Cortex of kidney (tissue), 1 donor: ENCODE measurements around the gene MAB21L3.

ENCODE experiments used
- DNase-seq: peaks from one replicate; lab custom pipeline; 2025; lab: John Stamatoyannopoulos, UW

Gene MAB21L3

DNA sequence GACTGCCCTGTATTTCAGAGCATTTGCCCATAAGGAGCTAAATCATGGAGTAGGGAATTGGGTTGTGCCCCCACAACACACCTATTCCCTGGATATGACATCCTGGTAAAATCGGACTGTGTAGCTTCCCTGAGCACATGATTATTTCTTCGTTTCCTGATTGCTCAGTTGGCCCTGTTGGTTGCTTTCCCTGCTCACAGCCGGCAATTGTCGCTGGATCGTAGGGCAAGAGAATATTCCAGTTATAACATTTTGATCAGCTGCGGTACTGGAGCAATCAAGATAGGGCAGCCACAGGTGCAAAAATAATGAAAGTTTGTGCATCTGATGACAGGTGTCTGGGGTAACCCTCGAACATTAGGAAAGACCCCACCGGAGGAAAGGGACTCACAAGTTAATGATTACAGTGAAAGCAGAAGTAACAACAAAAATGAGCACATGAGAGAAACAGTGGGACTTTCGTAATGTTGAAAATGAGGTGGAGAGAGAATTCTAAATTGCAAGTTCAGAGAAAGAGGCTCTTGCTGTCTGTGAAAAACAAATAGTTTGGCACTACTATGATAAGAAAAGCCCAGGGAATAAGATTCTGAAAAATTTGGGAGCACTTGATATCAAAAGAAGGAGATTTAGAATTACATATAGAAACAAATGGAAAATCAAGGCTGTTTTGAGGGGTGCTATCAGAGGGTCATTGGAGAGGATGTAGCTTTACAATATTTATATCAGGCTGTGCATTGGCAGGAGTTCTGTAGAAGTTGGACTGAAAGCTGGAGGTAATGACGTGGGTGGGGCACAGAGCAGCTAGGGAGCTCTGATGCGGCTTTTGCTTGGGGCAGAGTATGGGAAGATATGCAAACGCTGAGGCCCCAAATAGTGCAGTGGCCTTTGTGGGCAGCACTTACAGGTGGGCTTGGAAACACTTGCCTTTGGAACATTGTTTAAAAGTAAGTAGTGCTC lies at the start of gene MAB21L3:
TSS of gene MAB21L3 (plus strand) at position 833 of the 957 bp plus-strand sequence. CDS start 1,217 bp downstream, outside the sequence.
- no peak for DNase-seq

DNA sequence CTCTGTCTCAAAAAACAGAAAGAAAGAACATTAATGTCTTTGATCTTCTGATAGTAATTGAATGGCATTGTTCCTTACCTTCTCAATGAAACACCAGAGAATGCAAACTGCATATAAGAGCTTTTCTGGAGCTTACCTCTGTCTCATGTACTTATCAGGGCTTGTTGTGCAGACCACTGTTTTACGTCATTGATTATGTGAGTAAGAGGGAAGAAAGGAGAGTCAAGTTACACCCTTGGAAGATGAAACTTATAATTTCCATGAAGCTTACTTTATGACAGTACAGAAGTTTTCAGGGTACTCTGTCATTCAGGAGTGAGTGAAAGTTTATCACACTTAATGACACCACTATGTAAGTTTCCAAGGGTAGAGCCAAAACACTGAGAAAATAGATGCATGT lies 49.0 kb upstream of the MAB21L3 start:
- no peak for DNase-seq

DNA sequence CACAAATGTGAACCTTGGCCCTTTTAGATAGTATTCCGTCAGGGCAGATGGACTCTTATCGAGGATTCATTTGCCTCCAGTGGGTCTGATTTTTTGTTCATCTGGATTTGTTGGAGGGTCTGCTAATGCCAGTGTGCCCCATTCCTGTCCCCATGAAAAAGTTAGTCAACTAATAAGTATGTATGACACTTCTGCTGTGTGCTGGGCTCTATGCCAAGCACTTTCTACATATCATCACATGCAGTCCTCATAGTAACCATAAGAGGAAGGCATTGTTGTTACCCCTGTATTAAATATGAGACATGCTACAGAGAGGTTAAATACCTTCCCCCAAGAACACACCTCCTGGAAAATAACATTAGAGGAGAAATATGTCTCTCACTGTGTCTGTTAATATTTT lies 46.6 kb upstream of the MAB21L3 start:
- no peak for DNase-seq

DNA sequence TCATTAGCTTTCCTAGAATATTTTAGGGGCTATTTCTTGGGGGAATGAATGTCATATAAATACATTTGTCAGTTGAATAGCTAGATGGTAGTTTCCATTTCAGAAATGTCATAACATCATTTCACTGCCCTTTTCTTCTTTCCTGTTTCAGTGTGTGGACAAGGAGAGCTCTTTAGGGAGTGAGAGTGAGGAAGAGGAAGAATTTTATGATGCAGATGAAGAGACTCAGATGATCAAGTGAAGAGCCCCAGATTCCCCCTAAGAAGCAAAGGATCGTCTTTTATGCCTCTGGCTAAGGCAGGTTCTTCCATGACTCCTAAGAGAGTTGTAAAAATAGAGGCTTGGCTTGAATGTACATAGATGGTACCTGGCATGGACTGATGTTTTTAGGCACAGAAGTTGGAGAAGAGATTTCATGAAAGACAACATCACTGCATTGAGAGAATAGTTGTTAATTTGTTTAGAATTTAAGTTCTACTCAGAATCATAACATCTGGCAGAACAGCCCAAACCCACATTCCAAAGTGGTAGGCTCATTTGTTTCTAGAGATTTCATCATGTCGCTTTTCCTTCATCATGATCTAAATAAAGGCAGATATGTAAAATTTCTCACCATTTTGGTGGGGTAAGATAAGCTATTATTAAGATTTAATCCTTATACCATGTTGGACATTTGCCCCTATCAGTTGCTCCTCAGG lies 44.2 kb upstream of the MAB21L3 start:
- no peak for DNase-seq

DNA sequence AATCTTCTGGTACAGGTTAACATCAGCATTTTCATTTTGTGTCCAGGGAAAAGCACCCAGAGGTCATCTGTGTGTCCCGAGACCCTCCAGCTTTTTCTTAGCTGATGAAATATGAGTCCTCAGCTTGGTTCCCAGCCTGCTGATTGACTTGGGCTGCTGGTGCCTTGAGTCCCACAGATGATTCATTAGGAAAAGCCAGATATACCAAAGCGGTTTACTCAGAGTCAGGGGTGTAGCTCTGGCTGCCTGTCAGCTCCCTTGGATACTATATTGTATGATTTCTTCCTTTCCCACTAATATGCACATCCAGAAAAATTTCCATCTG lies 43.7 kb upstream of the MAB21L3 start:
- no peak for DNase-seq

DNA sequence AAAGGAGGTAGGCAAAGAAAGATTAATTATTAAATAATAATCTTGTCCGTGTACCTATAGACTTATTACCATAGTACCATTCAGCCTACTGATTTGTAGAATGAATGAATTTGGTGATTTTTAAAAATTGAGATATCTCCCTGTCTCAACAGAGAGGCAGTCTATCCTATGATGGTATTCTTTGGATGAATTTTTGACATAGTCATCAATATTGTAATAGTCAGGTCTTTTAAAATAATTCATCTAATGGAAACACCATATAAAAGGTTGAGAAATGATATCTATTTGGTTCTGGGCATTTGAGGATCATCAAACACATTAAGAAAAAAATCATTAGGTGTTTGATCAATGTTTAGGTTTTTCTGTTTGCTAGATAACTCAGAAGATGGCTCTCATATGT lies 35.6 kb upstream of the MAB21L3 start:
- no peak for DNase-seq

DNA sequence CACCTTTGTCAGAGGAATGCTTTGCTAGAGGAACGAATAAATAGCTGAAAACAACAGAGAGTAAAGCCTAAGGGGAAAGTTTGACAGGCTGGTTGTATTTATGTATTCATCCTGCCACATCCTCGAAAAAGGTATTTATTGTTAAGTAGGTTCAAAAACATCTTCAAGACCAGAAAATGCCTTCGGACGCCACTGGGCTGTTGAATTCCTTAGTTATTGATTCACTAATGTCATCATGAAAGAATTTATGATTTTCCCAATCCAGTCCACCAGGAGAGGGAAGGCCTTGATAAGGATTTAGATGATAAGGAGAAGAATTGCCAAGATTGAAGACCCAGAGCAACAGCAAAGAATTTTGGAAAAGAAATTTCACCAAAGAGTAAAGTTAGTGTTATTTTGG lies 35.2 kb upstream of the MAB21L3 start:
- no peak for DNase-seq

DNA sequence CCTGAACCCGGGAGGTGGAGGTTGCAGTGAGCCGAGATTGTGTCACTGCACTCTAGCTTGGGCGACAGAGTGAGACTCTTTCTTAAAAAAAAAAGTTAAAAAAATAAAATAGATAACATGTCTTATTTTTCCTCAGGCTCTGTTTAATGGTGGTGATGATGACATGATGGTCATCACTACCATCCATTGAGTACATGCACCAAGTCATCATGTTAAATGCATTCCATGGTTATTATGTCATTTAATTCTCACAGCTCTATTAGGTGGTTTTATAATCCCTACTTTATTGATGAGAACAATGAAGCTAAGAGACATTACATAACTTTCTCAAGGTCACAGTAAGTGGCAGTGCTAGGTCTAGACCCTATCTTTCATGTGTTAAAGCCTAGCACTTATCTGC lies 34.4 kb upstream of the MAB21L3 start:
- no peak for DNase-seq

DNA sequence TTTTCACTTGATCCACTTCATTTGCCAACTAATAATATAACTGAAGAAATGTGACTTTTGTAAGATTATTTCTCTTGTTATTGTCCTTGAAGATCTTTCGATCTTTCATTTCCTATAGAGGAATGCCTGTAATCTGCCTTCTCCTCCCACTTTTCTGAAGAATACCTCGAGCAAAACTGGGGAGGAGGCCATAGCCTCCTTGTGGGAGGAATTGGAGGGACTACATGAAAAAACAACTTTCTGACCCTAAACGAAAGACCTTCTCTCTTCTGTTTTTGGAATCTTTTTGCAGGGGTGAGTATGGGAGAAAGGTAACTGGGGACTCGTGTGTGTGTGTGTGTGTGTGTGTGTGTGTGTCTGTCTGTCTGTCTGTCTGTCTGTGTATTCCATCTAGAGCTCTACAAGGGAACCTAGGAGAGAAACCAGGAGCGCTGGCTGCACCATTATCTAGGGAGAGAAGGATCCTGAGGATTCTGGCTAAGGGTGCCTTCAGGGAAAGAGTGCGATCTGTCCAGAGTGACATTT lies 32.4 kb upstream of the MAB21L3 start:
- DNase-seq: no peak

DNA sequence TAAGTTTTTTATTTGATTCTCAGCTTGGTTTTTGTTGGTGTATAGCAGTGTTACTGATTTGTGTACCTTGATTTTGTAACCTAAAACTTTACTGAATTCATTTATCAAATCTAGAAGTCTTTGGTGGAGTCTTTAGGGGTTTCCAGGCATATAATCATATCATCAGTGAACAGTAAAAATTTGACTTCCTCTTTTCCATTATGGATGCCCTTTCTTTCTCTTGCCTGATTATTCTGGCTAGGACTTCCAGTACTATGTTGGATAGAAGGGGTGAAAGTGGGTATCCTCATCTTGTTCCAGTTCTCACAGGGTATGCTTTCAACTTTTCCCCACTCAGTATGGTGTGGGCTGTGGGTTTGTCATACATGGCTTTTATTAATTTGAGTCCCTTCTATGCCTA lies 23.6 kb upstream of the MAB21L3 start:
- DNase-seq: no peak

DNA sequence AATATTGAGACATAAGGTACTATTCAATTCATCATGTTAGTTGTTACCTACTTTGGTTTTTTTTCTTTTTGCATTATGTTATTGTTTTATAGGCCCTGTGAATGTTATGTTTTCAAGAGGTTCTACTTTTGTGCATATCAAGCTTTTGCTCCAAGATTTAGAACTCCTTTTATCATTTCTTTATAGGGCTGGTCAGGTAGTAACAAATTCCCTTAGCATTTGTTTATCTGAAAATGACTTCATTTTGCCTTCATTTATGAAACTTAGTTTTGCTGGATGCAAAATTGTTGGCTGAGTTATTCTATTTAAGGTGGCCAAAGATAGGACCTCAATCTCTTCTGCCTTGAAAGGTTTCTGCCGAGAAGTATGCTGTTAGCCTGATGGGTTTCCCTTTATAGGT lies 21.3 kb upstream of the MAB21L3 start:
- no peak for DNase-seq

DNA sequence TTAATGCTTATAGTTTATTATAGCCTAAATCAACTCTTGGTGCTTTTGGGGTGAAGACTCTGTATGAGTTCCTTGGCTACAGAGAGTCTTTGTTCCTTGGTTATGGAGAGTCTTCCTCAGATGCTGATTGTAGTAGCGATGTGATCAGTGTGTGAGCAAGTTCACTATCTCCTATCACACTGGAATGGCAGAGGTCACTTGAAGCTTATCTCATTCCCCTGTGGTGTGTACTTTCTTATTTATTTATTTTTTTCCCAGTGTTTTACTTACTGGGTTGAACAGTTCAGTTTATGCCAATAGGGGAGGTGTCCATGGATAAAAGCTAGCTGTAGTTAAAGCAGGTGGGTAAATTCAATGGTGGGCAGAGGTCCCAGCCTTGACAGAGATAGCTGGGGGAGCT lies 20.1 kb upstream of the MAB21L3 start:
- DNase-seq: no peak

DNA sequence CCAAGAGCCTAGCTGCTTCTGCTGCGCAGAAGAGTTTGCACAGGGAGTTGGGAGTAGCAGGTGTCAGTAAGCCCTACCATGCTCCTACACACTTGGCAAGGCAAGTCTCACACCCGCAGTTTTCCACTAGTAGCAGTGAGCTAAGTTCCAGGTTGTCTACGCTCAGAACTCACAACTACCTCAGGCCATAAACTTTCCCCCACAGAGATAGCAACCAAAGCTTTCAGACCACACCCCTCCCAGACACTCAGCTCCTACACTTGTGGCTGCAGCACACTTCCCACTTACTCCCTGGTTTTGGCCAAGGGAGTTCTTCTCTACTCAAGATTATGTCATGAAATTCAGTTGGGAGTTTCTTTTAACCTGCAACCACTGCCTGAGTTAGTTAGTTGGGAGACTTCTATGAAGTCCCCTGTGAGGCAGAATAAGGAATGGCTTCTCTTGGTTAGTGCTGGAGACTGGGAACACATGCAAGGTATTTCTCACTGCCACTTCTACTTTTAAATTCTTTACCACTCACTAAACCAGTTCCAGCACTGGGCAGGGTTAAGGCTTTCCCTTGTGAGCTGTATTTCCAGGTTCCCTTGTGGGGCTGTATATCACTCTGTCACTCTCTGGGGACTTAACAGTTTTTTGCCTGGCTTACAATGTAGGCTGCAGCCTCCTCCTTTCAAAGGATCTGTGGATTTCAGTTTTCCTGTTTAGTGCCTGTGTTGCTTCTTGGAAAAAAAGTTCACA lies 18.3 kb upstream of the MAB21L3 start:
- DNase-seq: no peak

DNA sequence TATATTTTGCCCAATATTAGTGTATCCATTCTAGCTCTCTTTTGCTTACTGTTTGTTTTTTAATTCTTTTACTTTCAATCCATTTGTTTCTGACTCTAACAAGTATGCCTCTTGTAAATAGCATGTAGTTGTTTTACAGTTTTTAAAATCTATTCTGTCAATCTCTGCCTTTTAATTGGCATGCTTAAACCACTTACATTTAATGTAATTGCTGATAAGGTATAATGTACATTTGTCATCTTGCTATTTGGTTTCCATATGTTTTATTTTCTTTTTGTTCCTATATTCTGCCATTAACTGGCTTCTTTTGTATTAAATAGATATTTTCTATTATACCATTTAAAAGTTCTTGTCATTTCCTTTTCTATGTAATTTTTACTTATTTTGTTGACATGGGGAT lies 16.2 kb upstream of the MAB21L3 start:
- DNase-seq: no peak

DNA sequence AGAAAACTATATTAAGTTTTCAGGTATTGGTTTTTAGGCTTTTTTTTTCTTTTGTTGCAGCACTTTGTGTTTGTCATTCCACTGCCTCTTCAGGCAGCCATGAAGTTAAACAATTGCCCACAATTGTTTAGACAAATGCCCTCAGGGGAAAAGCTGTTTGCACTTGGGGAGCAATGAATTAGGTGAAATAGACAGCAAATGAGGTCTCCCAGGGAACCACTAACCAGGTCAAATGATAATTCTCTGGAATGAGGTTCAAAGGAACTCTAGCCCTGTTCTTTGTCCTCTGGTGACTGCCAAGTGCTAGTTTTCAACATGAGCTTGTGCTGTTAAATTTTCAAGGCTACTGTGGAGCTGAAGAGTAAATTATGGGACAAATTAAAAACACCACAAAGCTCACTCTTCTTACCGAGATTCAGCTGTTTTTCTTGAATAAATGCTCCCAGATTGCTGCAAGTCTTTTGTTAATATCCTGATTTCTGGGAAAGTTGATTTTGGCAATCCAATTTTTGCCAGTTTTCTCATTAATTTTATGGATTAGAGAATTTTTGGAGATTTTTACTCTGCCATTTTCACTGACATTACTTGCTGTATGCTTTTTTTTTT lies 15.1 kb upstream of the MAB21L3 start:
- DNase-seq: no peak

DNA sequence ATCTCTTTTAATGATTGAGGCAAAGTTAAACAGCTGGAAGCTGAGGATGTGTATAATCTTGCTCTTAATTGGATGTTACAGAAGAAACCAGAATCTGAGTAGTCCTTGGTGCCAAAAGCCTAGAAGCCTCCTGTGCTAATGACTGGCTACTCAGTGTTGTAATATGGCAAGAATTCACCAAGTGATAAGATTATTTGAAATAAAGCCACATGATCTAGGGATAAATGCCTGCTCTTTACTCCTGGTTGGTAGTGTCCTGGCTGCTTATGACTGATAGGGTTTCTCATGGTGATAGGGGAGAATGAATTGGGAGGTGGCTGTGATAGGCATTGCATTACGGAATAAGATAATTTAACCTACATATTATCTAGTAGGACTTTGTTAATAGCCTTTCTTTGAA lies 13.6 kb upstream of the MAB21L3 start:
- no peak for DNase-seq

DNA sequence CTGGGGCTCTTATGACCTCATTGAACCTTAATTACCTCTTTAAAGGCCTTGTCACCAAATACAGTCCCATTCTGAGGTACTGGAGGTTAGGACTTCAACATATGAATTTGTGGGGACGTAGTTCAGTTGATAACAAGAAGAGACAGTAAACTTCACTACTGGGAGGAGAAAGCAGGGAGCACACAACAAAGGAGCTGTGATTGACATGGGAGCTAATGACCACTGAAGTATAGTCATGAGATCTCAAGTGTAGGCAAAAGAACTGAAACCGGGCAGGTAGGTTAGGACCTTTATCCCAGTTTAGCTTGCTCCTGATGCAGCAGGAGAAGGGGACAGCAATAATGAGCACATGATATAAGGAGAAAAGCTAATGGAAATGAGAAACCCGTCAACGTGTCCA lies 11.8 kb upstream of the MAB21L3 start:
- no peak for DNase-seq

DNA sequence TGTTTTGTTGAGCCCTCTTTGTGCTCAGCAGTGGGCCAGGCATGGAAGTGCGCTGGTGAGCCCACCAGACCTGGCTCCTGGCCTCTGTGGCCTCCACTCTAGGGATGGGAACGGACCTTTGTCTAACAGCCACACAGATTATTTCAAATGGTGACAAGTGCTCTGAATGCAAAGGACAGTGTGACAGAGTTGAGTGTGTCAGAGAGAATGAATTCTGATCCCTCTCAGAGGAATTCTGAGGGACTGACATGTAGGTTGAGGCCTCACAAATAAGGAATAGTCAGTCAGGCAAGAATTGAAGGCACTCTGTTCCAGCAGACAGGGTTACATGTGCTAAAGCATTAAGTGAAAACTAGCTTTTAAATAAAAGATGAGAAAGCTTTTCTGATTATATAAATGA lies 11.3 kb upstream of the MAB21L3 start:
- no peak for DNase-seq

DNA sequence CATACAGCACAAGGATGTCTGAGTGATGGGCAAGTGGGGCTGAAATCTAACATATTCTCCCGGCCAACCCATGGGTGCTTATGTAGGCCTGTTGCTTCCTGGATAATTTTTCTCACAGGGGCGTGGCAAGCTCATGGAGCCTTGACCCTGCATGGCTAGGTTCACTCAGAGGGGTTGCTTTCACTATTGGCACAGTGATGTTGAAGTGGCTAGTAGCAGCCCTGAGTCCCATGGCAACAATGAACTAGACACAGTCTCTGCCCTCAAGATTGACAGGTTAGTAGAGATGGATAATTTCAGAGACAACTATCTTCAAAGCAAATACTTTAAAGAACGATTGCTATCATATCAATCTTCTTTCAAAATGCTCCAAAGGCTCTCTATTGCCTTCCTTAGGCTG lies 6.5 kb upstream of the MAB21L3 start:
- DNase-seq: no peak

DNA sequence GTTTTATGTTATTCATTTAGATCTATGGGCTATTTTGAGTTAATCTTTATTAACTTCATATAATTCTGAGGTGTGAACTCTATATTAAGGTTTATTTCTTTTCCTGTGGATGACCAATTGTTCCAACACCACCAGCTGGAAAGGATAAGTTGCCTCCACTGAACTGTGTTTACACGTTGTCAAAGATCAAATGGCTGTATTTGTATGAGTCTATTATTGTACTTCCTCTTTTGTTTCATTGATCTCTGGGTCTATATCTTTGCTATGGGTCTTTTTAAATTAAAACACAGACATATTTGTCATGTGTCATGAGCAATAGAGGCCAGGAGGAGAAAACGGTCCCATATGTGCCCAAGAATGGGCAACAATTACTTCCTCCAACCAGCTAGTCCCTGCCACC lies 5.2 kb upstream of the MAB21L3 start:
- DNase-seq: no peak

DNA sequence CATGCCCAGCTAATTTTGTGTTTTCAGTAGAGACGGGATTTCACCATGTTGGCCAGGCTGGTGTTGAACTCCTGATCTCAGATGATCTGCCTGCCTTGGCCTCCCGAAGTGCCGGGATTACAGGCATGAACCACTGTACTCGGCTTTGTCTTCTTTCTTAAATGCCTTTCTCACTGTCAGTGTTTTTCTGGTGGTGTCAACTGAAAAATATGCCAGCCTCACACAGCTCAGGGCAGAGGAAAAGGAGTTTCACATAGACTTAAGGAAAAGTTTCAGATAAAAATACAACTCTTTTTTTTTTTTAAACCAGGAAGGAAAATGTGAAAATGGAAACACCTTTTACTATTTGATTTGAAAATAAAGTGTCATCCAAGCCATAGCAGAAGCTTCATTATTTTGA lies 4.6 kb upstream of the MAB21L3 start:
- no peak for DNase-seq

DNA sequence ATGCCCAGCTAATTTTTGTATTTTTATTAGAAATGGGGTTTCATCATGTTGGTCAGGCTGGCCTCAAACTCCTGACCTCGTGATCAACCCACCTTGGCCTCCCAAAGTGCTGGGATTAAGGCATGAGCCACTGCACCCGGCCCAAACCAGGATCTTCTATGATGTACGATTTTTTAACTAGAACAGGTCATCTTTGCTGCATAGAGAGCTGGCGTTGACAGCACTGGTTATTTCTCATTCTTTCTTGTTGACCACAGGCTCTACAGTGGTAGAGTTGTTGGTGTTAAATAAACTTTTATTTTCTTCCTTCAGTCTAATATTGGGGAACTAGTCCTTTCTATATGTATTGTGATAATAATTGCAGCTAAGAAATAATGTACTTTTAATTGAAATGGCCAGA lies 3.8 kb upstream of the MAB21L3 start:
- DNase-seq: no peak
